WTC11 (cell line): Measurements from ENCODE around the gene AKR1C3.
"Not testable (repeated sequence)": the region's sequence is repeated elsewhere in the genome, so short reads cannot be mapped to it uniquely, and the experiment has no call there.

Source experiments
- AFF4 ChIP-seq: sonication (generic); formaldehyde crosslinking; IDR thresholded peaks from 2 replicates; pipeline ENCODE4 v1.8.1; 2023; ENCODE audit warnings: mild to moderate bottlenecking, missing genetic modification reagents, borderline replicate concordance
- ARID4B ChIP-seq: sonication (generic); formaldehyde crosslinking; IDR thresholded peaks from 2 replicates; pipeline ENCODE4 v1.8.0; 2023; ENCODE audit warnings: missing genetic modification reagents, mild to moderate bottlenecking, borderline replicate concordance
- CTCF ChIP-seq: fragments of 200-600 bp; IDR thresholded peaks from 2 replicates; pipeline ENCODE4 v1.8.0; 2022; ENCODE audit warnings: antibody characterized with exemption
- IRF2 ChIP-seq: sonication (generic); formaldehyde crosslinking; IDR thresholded peaks from 2 replicates; pipeline ENCODE4 v1.8.0; 2022; ENCODE audit warnings: low read depth, missing genetic modification reagents, borderline replicate concordance
- JUN ChIP-seq: sonication (generic); formaldehyde crosslinking; IDR thresholded peaks from 2 replicates; pipeline ENCODE4 v1.8.0; 2023; ENCODE audit warnings: mild to moderate bottlenecking, missing genetic modification reagents
- MAX ChIP-seq: sonication (generic); formaldehyde crosslinking; IDR thresholded peaks from 2 replicates; pipeline ENCODE4 v1.8.0; 2022; ENCODE audit warnings: mild to moderate bottlenecking, missing genetic modification reagents
- NR2C2 ChIP-seq: sonication (generic); formaldehyde crosslinking; IDR thresholded peaks from 2 replicates; pipeline ENCODE4 v1.8.0; 2022; ENCODE audit warnings: mild to moderate bottlenecking, missing genetic modification reagents
- NR3C1 ChIP-seq: sonication (generic); formaldehyde crosslinking; conservative IDR thresholded peaks from 2 replicates; pipeline ENCODE4 v1.8.1; 2023; ENCODE audit warnings: low read depth, mild to moderate bottlenecking, missing genetic modification reagents
- SP1 ChIP-seq: sonication (generic); formaldehyde crosslinking; conservative IDR thresholded peaks from 2 replicates; pipeline ENCODE4 v1.8.1; 2022; ENCODE audit warnings: missing genetic modification reagents
- TP53 ChIP-seq: sonication (generic); formaldehyde crosslinking; IDR thresholded peaks from 2 replicates; pipeline ENCODE4 v1.8.1; 2023; ENCODE audit warnings: mild to moderate bottlenecking, missing genetic modification reagents
- ZSCAN18 ChIP-seq: fragments of 250-450 bp; sonication (Bioruptor Pico); IDR thresholded peaks from 2 replicates; pipeline ENCODE4 v2.1.2; 2022; ENCODE audit warnings: mild to moderate bottlenecking, moderate library complexity

GRCh38 chr10:5059267-5059666 is 34.9 kb upstream of the AKR1C3 start:
- not testable (repeated sequence) for TF ChIP-seq MAX (CRISPR knock-in tag); IRF2 (CRISPR knock-in tag); NR3C1 (CRISPR knock-in tag); ZSCAN18 (CRISPR knock-in tag); CTCF; AFF4; SP1 (CRISPR knock-in tag); NR2C2; TP53; ARID4B (CRISPR knock-in tag); JUN (CRISPR knock-in tag)
